GM12891 (cell line): ENCODE measurements around the gene GSTO2.

Experiments
- DNase-seq: peaks from one replicate; pipeline ENCODE4 v3.0.0; 2011; ENCODE audit warnings: low spot score; ENCODE audit not compliant: insufficient read length
- FAIRE-seq: peaks from 2 replicates; lab custom pipeline; 2011; peaks lifted over from hg19 to GRCh38; lab: Jason Lieb, UNC
- PAX5 ChIP-seq: IDR thresholded peaks from 2 replicates; pipeline ENCODE4 v1.6.1; 2011; ENCODE audit warnings: low read length, moderate library complexity, mild to moderate bottlenecking; ENCODE audit not compliant: insufficient read depth, severe bottlenecking
- POLR2A ChIP-seq: IDR thresholded peaks from 2 replicates; pipeline ENCODE4 v1.6.1; 2011; ENCODE audit warnings: low read depth, low read length, control low read depth
- POLR2AphosphoS5 ChIP-seq: IDR thresholded peaks from 2 replicates; pipeline ENCODE4 v1.6.1; 2011; ENCODE audit warnings: low read depth, low read length, control low read depth
- POU2F2 ChIP-seq: IDR thresholded peaks from 2 replicates; pipeline ENCODE4 v1.6.1; 2011; ENCODE audit warnings: low read depth, mild to moderate bottlenecking, control low read depth, low read length, moderate library complexity
- SPI1 ChIP-seq: IDR thresholded peaks from 2 replicates; pipeline ENCODE4 v1.6.1; 2011; ENCODE audit warnings: low read depth, low read length, control low read depth
- TAF1 ChIP-seq: IDR thresholded peaks from 2 replicates; pipeline ENCODE4 v1.6.1; 2011; ENCODE audit warnings: low read depth, low read length, control low read depth

The GSTO2 gene

DNA sequence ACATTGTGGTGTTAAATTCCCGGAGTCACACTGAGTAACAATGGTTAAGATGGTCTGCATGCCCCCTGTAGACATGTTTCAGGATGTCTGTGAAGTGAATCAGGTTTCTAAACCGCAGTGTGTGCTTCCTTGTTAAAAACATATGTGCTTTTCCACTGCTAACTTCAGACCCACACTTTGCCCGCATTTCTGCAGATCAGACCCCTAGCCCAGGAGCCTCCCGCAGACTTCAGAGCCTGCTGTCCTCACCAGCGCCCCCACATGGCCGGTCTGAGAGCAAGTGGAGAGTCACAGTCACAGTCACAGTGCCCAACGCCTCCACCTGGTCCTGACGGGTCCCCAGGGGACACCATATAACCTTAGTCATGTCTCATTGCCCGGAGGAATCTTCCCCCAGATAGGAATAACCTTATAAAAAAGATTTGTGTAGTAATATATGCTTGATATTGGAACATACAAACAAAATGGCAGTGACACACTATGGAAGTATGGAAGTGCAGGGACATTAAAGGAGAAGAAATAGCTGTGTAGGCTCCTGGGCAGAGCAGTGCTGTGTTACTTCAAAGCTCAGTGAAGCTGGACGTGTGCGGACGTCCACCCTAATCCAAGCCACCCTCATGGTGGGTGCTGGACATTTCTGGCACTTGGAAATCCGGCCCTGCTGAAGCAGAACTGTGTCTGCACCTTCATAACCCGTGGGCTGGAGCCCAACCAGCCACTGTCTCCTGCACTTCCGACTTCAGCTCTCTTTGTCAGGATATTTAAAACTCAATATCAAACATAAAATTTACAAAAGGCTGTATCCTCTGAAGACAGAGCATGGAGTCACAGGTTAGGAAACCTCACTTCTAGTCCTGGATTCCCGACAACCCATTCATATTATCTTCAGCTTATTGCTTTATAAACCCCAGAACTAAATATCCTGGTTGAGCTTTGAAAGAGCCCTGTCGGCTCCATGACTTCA lies 29.0 kb downstream of the GSTO2 start:
- TF ChIP-seq POU2F2 = no peak
- TF ChIP-seq POLR2A = no peak
- no peak for TF ChIP-seq SPI1
- TF ChIP-seq TAF1 = no peak
- TF ChIP-seq PAX5 = no peak
- TF ChIP-seq POLR2AphosphoS5 = no peak

DNA sequence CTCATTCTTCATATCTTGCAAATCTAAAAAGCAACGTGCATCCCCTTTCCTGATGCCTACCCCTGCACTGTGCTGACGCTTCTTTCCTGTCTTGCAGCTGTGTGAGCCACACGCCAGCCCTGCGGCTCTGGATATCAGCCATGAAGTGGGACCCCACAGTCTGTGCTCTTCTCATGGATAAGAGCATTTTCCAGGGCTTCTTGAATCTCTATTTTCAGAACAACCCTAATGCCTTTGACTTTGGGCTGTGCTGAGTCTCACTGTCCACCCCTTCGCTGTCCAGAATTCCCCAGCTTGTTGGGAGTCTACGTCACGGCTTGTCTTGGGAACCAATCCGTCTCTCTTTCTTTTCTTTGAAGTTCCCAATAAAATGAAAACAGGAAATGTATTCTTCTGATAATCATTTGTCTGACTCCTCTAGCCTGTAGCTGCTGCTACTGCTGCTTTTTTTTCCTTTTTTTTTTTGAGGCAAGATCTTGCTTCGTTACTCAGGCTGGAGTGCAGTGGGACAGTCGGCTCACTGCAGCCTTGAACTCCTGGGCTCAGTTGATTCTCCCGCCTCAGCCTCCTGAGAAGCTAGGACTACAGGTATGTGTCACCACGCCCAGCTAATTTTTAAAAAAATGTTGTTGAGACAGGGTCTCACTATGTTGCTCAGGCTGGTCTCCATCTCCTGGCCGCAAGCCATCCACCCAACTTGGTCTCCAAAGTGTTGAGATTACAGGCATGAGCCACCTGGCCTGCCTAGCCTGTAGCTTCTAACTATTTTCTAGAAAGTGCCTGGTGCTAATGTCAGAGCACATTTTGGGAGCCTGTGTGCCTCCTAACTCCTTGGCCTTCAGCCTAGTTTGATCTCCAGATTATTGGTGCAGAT lies 30.3 kb downstream of the GSTO2 start:
- TF ChIP-seq POLR2AphosphoS5 (no peak), POLR2A (no peak), SPI1 (no peak), POU2F2 (no peak), TAF1 (no peak), PAX5 (no peak)
- no peak for DNase-seq
- FAIRE-seq = no peak

More for the DNA sequence above, 29.0 kb downstream of the GSTO2 start:
- FAIRE-seq = no peak
- DNase-seq = no peak

DNA sequence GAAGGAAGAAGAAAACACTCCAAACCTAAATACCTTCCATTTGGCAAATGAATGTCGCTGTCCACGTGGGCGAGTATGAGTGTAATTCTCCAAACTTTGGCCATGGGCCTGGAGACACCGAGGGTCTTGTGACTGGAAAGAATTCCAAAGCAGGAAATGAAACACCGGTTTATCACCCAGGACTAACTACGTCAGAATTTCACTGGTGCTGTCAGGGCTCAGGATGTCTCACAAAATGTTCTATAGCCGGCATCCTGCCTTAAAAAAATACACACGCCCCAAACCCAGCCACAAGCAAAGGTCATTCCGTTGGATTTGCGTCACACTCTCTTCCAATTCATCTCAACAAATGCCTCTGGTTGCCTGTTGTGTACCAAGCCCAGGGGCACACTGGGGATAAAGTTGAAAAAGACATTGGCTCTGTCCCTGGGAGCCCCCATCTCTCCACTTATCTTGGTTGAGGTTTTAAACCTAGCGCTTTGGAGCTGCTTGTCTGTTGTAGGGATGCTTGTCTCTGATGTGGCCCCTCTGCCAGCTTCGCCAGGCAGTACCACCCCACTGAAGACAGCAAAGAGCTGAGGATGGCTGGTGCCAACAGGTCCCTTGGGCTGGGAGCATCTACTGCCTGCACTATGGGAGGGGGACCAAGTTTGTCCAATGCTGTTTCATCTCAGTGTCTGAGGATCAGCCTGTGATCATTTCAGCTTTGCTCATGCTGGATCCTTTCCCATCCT lies 31.2 kb downstream of the GSTO2 start:
- no peak for TF ChIP-seq POLR2AphosphoS5
- TF ChIP-seq POLR2A = no peak
- no peak for TF ChIP-seq TAF1
- TF ChIP-seq PAX5 = no peak
- TF ChIP-seq POU2F2 = no peak
- no peak for TF ChIP-seq SPI1
- FAIRE-seq (no peak), DNase-seq (no peak)

GRCh38 chr10:104300736-104301292 lies 31.8 kb downstream of the GSTO2 start:
- DNase-seq = no peak
- no peak for FAIRE-seq
- no peak for TF ChIP-seq TAF1
- TF ChIP-seq POU2F2 = no peak
- TF ChIP-seq POLR2A = no peak
- TF ChIP-seq PAX5 = no peak
- TF ChIP-seq SPI1 = no peak
- no peak for TF ChIP-seq POLR2AphosphoS5

DNA sequence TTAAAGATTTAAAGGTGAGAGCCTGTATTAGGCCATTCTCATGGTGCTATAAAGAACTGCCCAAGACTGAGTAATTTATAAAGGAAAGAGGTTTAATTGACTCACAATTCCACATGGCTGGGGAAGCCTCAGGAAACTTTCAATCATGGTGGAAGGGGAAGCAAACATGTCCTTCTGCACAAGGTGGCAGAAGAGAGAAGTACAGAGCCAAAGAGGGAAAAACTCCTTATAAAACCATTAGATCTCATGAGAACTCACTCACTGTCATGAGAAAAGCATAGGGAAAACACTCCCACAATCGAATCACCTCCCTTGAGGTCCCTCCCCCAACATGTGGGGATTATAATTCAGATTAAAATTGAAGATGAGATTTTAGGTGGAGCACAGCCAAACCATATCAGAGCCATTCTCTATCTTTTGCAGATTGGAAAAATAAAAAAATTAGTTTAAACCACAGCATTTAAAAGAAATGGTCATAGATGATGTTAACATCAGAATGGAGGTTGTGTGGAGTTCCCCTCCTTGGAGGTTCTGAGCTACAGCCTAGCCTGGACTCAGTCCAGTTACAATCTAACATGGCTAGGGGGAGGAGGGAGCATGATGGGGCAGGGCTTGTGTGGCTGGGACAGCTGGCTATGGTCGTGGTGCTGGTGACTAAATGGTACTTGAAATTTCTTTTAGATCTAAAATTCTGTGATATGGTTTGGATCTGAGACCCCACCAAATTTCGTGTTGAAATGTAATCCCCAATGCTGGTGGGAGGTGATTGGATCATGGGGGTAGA lies 33.1 kb downstream of the GSTO2 start:
- TF ChIP-seq TAF1 (no peak), PAX5 (no peak), POU2F2 (no peak), POLR2A (no peak), POLR2AphosphoS5 (no peak), SPI1 (no peak)
- FAIRE-seq = no peak
- no peak for DNase-seq

DNA sequence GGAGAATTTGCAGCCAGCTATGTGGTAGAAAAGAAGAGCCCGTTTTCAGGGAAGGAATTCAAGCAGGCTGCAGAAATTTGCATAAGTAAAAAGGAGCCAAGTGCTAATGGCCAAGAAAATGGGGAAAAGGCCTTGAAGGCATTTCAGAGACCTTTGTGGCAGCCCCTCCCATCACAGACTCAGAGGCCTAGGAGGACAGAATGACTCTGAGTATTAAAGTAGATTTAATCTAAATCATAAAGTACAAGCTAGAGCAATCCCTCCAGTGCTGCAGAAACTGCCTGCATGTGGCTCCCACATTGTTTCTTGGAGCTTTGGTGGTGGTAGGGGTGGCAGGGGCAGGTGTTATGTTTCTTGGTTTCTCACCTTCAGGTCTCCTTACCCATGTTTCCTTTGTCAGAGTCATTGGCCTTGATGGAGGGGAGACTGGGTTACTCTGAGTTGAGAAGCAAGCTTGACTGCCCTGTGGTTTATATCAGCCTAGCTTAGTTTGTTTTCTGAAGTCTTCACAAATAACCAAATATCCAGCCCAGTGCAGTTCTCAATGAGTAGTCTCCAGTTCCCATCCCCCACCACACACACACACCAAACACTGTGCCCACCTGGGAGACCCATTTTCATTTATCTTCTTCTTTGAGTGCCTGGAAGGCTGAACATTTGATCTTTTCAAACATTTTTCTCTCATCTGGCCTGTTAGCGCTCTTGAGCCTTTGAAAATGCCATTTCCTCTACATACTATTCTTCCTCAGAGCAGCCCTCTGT lies 34.8 kb downstream of the GSTO2 start:
- FAIRE-seq = no peak

DNA sequence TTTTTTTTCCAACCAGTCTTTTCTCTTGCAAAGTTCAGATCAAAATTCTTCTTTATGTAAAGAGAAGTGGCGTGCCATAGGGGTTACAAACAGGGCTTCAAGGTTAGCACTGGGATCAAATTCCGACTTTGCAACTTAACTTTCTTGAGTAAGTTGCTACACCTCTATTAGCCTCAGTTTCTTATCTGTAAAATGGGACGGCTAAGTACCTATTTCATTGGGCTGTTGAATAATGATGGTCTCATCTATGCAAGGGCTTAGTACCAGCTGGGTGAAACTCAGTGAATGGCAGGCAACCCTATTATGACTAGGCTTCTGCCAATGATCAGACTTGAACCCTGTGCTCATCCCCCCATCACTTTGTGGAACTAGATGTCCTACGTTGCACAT lies 35.4 kb downstream of the GSTO2 start:
- FAIRE-seq (no peak), DNase-seq (no peak)

More for the DNA sequence above, 34.8 kb downstream of the GSTO2 start:
- no peak for DNase-seq
- TF ChIP-seq POLR2AphosphoS5 = no peak
- no peak for TF ChIP-seq TAF1
- TF ChIP-seq POLR2A = no peak
- TF ChIP-seq PAX5 = no peak
- TF ChIP-seq POU2F2 = no peak
- TF ChIP-seq SPI1 = no peak

DNA sequence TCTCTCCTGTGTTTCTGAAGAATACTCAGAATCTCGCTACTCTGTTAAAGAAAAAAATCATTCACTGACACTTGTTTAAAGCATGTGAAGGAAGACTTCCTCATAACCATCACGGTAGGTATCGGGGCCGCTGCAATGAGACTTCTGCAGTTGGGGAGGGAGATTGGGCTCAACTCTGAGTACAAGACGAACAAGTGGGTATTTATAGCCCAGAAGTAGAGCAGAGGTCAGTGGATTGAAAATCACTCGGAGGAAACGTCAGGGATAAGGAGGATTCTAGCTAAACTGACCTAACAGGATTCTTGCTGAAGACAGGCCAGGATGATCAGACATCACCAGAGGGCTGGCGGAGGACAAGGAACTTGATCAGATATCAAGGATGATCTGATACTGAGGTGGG lies 35.9 kb downstream of the GSTO2 start:
- no peak for DNase-seq
- TF ChIP-seq TAF1 (no peak), SPI1 (no peak), POU2F2 (no peak), POLR2A (no peak)
- FAIRE-seq = no peak

More for the DNA sequence above, 35.4 kb downstream of the GSTO2 start:
- no peak for TF ChIP-seq POU2F2
- no peak for TF ChIP-seq SPI1
- TF ChIP-seq POLR2A = no peak
- TF ChIP-seq POLR2AphosphoS5 = no peak
- no peak for TF ChIP-seq PAX5
- no peak for TF ChIP-seq TAF1
